Measurements from ENCODE around the gene GBP2. TPM values are rescaled to one million over a fixed set of nuclear protein-coding genes. Genes with fewer than 3 reads are reported as not detected.
"Not testable (repeated sequence)": the region's sequence is repeated elsewhere in the genome, so short reads cannot be mapped to it uniquely, and the experiment has no call there.

The GBP2 gene
- total and polyA plus RNA-seq, 4 donors = 17.2 to 89.2 (median 52.1) TPM

DNA sequence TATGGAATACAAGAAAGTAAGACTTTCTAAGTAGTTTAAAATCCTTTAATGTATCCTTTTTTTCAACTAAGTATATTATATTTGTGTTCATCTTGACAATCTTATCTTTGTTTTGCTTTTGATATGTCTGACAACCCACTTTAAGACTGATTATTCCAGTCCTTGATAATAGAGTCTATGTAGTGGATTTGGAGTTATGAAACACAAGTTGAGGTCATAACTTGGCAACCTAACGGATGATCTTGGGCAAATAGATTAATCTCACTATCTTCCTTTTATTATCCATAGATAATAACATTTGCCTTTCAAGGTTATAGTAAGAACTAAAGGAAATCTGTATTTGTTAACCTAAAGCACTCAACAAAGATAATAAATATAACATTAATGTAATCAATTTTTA, 4.8 kb upstream of the GBP2 start:
- peaks cover 0 to 6% (median 4%) of the 10 kb centered on the region in 5 donors for H3K4me1 ChIP-seq (ENCODE audit: control insufficient read depth in 5 of 5, insufficient read depth in 5 of 5, low read length in 5 of 5)
- H3K4me3 ChIP-seq = no peak overlapping the region
- DNase-seq = no peak
- no peak overlapping the region for H3K9ac ChIP-seq (ENCODE audit: insufficient read depth in 1 of 2, low read length in 2 of 2)
- ATAC-seq (ENCODE audit: insufficient read depth, low FRiP score) = no peak
- no peaks in the 10 kb centered on the region for H3K9me3 ChIP-seq (ENCODE audit: control insufficient read depth in 4 of 4, insufficient read depth in 3 of 4, low read length in 3 of 4)
- 21 to 36% methylated on average over 1 of the region's 1 CpG for WGBS, 2 donors
- TF ChIP-seq CTCF (IDR thresholded peaks at IDR 0.05; ENCODE audit: control extremely low read depth, extremely low read depth) = no peak
- no peak overlapping the region for H3K27ac ChIP-seq (ENCODE audit: low read depth in 1 of 2, low read length in 1 of 2)
- H3K27me3 ChIP-seq (ENCODE audit: control insufficient read depth in 3 of 3, insufficient read depth in 3 of 3, low read length in 2 of 3) = no peaks in the 10 kb centered on the region
- H3K36me3 ChIP-seq (ENCODE audit: control insufficient read depth in 4 of 4, insufficient read depth in 4 of 4, low read length in 4 of 4) = no peaks in the 10 kb centered on the region

DNA sequence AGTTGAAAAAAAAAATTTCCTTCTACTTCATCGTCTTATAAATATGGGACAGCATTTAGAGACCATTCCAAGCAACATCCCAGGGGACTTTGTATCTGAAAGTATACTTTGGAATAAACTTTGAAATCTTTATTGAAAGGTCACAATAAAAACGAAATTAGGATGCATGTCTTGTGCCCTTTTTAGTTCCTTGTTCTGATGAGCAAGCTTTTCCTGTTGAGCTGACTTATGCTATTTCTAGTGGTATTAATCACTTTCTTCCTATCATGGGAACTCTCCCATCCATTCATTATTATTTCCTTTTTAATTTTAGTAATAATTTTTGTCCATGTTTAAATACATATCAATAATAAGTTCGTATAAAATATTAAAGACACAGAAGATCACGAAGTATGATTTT, 4.0 kb upstream of the GBP2 start:
- Histone ChIP-seq H3K9ac (ENCODE audit: insufficient read depth in 1 of 2, low read length in 2 of 2) (no peak overlapping the region), H3K27ac (ENCODE audit: low read depth in 1 of 2, low read length in 1 of 2) (peak overlapping the region in 1 of 2 donors; percentile 69), H3K36me3 (ENCODE audit: control insufficient read depth in 4 of 4, insufficient read depth in 4 of 4, low read length in 4 of 4) (no peaks in the 10 kb centered on the region), H3K4me1 (ENCODE audit: control insufficient read depth in 5 of 5, insufficient read depth in 5 of 5, low read length in 5 of 5) (peaks cover 0 to 6% (median 4%) of the 10 kb centered on the region in 5 donors), H3K4me3 (no peak overlapping the region), H3K9me3 (ENCODE audit: control insufficient read depth in 4 of 4, insufficient read depth in 3 of 4, low read length in 3 of 4) (no peaks in the 10 kb centered on the region), H3K27me3 (ENCODE audit: control insufficient read depth in 3 of 3, insufficient read depth in 3 of 3, low read length in 2 of 3) (no peaks in the 10 kb centered on the region)
- WGBS, 2 donors = 54 to 57% methylated on average over 4 of the region's 4 CpGs
- ATAC-seq (ENCODE audit: insufficient read depth, low FRiP score) = no peak
- no peak for TF ChIP-seq CTCF (IDR thresholded peaks at IDR 0.05; ENCODE audit: control extremely low read depth, extremely low read depth)
- no peak for DNase-seq

DNA sequence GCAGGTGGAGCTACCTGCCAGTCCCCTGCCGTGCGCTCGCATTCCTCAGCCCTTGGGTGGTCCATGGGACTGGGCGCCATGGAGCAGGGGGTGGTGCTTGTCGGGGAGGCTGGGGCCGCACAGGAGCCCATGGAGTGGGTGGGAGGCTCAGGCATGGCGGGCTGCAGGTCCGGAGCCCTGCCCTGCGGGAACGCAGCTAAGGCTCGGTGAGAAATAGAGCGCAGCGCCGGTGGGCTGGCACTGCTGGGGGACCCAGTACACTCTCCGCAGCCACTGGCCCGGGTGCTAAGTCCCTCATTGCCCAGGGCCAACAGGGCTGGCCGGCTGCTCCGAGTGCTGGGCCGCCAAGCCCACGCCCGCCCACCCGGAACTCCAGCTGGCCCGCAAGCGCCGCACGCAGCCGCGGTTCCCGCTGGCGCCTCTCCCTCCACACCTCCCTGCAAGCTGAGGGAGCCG, 2.1 kb upstream of the GBP2 start:
- not testable (repeated sequence) for H3K4me3 ChIP-seq; H3K27me3 ChIP-seq (ENCODE audit: control insufficient read depth in 3 of 3, insufficient read depth in 3 of 3, low read length in 2 of 3); DNase-seq; H3K4me1 ChIP-seq (ENCODE audit: control insufficient read depth in 5 of 5, insufficient read depth in 5 of 5, low read length in 5 of 5); H3K9me3 ChIP-seq (ENCODE audit: control insufficient read depth in 4 of 4, insufficient read depth in 3 of 4, low read length in 3 of 4); H3K9ac ChIP-seq (ENCODE audit: insufficient read depth in 1 of 2, low read length in 2 of 2); H3K36me3 ChIP-seq (ENCODE audit: control insufficient read depth in 4 of 4, insufficient read depth in 4 of 4, low read length in 4 of 4); ATAC-seq (ENCODE audit: insufficient read depth, low FRiP score)
- H3K27ac ChIP-seq (ENCODE audit: low read depth in 1 of 2, low read length in 1 of 2) = peak overlapping the region in 1 of 2 donors; percentile 53
- 97 to 98% methylated on average over 26 to 31 of the region's 31 CpGs for WGBS, 2 donors

DNA sequence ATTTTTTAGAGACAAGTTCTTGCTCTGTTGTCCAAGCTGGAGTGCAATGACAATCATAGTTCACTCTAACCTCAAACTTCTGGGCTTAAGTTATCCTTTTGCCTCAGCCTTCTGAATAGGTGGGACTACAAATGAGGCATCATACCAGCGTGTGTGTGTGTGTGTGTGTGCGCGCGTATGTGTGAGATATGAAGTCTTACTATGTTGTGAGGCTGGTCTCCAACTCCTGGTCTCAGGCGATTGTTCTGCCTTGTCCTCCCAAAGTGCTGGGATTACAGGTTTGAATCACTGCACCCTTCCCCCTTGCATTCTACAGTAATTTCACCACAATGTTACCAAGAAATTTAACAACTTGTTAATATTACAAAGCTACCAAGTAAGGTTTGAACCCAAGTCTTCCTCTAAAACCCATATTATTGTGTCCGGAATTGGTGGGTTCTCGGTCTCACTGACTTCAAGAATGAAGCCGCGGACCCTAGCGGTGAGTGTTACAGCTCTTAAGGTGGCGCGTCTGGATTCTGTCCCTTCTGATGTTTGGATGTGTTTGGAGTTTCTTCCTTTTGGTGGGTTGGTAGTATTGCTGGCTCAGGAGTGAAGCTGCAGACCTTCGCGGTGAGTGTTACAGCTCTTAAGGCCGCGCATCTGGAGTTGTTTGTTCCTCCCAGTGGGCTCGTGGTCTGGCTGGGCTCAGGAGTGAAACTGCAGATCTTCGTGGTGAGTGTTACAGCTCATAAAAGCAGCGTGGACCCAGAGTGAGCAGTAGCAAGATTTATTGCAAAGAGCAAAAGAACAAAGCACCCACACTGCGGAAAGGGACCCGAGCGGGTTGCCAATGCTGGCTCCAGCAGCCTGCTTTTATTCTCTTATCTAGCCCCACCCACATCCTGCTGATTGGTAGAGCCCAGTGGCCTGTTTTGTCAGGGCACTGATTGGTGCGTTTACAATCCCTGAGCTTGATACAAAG, 970 bp upstream of the GBP2 start:
- DNase-seq = not testable (repeated sequence)

More for the DNA sequence above, 970 bp upstream of the GBP2 start:
- H3K4me1 ChIP-seq (ENCODE audit: control insufficient read depth in 5 of 5, insufficient read depth in 5 of 5, low read length in 5 of 5); H3K4me3 ChIP-seq; H3K9me3 ChIP-seq (ENCODE audit: control insufficient read depth in 4 of 4, insufficient read depth in 3 of 4, low read length in 3 of 4); ATAC-seq (ENCODE audit: insufficient read depth, low FRiP score); H3K36me3 ChIP-seq (ENCODE audit: control insufficient read depth in 4 of 4, insufficient read depth in 4 of 4, low read length in 4 of 4); H3K27me3 ChIP-seq (ENCODE audit: control insufficient read depth in 3 of 3, insufficient read depth in 3 of 3, low read length in 2 of 3); H3K9ac ChIP-seq (ENCODE audit: insufficient read depth in 1 of 2, low read length in 2 of 2): not testable (repeated sequence)
- WGBS, 2 donors = 57 to 72% methylated on average over 23 of the region's 23 CpGs
- peak overlapping the region in 1 of 2 donors; percentile 68 for H3K27ac ChIP-seq (ENCODE audit: low read depth in 1 of 2, low read length in 1 of 2)

Measured in lung (tissue), 12 donors.